Activated CD8-positive, alpha-beta memory T cell treated with anti-CD3 and anti-CD28 coated beads for 4 hours (primary cell): ENCODE measurements around the gene DHRS4L2.
"Not testable (repeated sequence)": the region's sequence is repeated elsewhere in the genome, so short reads cannot be mapped to it uniquely, and the experiment has no call there.

ENCODE experiments used
- DNase-seq, 2 donors: peaks; one replicate each; pipeline ENCODE4 v3.0.0-alpha.2; 2020; ENCODE audit warnings: low read depth in 2 of 2

DHRS4L2 gene

DNA sequence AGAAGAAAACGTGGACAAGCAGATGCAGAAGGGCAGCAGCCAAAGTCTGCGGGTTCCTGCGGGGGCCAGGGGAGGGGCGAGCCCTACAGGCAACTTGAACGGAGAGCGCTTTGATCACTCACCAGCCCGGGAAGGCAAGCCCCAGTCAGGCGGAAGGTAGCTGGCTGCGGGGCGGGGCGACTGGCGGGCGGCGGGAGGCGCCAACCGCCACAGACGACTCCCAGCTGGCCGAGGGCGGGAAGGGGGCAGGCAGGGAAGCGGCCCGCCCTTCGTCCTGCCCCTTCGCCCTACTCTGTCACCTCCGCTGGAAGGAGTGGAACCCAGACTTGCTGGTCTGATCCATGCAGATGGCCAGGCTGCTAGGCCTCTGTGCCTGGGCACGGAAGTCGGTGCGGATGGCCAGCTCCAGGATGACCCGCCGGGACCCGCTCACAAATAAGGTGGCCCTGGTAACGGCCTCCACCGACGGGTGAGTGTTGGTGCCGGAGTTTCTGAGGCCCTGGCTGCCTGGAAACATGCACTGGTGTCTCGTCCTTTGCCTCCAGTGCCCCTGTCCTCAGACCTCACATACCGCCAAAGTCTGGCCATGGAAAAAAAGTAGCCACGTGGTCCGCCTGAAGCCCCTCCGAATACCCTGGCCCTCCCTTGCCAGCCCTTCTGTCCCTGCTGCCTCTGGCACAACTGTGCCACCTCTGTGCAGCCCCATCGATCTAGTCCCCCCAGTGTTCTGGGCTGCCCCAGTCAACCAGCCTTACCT is at the start of gene DHRS4L2:
Gene DHRS4L2, plus strand, starts transcription at position 323 of the 757 bp plus-strand sequence. Its CDS starts 19 bp downstream, at position 342.
- peak; percentile 44 to 48 for DNase-seq

DNA sequence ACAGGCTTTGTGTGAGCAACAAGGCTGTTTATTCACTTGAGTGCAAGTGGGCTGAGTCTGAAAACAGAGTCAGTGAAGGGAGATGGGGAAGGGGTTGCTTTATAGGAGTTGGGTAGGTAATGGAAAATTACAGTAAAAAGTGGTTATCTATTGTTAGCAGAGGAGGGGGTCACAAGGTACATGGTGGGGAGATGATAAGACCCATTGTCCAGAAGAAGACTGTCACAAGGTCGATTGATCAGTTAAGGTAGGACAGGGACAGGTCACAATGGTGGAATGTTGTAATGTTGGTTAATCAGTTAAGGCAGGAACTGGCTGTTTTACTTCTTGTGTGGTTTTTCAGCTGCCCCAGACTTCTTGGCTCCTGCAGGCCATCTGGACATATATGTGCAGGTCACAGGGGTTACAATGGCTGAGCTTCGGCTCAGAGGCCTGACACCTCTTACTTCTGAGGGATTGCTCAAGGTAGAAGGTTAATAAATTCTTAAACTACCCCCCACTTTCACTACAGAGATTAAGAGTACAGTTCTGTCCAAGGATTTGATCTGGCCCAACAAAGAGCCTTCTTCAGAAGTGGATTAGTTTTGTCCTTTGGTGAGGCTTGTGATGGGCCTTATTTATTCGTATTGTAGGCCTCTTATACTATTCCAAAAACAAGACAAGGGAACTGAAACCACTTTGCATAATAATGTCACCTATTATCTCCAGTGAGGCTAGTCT is 49.0 kb upstream of the DHRS4L2 start:
- DNase-seq: no peak

DNA sequence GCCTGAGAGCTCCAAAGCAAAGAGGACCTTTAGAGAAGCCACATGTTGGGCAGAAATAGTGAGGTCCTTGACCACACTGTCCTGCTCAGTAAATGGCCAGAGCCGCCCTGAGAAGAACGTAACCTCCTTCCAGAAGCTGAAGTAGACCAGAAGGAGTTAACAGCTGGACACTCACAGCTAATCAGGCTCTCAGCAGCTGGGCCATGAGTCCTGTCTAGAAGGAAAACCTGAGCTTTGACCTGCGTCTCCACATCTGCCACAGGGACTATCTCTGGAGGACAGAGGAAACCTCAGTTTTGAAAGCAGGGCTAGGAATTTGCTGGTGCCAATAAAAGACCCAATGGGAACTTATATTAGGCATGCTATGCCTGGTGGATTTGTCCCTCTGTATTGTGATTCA is 47.5 kb upstream of the DHRS4L2 start:
- no peak for DNase-seq

DNA sequence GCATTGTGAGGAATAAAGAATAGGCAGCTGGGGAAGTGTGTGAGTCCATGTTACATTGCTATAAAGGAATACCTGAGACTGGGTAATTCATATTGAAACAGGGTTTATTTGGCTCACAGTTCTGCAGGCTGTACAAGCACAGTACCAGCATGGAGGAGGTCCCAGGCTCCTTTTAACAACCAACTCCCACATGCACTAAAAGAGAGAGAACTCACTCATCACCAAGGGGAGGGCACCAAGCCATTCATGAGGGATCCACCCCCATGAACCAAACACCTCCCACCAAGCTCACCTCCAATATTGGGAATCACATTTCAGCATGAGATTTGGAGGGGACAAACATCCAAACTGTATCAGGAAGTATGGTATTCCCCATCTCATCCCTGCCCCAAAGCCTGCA is 47.1 kb upstream of the DHRS4L2 start:
- no peak for DNase-seq

DNA sequence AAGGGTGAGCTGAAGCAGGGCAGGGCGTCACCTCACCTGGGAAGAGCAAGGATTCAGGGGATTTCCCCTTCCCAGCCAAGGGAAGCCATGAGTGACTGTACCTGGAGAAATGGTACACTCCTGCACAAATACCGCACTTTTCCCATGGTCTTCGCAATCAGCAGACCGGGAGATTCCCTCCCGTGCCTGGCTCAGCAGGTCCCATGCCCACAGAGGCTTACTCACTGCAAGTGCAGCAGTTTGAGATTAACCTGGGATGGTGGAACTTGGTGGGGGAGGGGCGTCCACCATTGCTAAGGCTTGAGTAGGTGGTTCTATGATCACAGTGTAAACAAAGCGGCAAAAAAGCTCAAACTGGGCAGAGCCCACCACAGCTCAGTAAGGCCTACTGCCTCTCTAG is 46.1 kb upstream of the DHRS4L2 start:
- no peak for DNase-seq

DNA sequence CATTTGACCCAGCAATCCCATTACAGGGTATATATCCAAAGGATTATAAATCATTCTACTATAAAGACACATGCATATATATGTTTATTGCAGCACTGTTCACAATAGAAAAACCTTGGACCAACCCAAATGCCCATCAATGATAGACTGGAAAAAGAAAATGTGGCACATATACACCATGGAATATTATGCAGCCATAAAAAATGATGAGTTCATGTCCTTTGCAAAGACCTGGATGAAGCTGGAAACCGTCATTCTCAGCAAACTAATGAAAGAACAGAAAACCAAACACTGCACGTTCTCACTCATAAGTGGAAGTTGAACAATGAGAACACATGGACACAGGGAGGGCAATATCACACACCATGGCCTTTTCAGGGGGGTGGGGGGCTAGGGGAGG is 39.7 kb upstream of the DHRS4L2 start:
- DNase-seq: not testable (repeated sequence)

DNA sequence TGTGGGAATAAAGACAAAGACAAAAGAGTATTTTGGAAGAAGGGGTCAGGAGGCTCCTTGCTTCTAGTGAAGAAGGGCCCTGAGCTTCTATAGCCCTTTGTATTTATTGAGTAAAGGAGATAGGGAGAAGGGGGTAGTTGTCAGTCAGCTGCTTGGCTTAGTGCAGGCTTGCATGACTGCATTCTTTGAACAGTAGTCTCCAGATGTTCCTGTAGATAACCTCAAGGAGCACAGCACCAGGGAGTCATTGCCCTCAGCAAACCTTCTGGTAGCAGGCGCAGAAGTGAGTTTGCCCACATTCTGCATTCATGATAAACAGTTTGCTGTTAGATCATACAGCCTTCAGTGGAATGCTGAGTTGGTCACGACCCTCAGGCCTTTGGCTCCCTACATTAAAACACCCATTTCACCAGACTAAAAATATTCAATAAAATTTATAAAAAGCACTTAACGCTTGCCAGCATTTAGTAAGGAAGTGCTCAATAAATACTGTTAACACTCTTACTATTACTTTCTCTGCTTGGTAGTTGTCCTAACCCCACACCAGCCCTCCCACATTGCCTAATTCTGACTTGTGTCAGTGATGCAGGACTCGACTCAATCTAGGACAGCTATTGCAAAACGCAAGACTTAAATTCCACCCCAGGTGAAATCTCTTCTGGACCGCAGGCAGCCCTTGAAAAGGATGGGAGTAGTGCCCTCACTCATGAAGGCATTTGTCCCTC is 38.2 kb upstream of the DHRS4L2 start:
- DNase-seq: no peak

DNA sequence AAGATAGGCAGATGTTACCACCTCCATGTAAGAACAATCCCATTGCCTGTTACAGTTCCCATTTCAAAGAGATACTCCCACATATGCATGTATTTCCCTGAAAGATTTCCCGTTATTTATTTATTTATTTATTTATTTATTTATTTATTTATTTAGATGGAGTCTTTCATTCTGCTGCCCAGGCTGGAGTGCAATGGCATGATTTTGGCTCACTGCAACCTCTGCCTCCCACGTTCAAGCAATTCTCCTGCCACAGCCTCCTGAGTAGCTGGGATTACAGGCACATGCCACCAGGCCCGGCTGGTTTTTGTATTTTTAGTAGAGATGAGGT is 37.6 kb upstream of the DHRS4L2 start:
- DNase-seq: not testable (repeated sequence)

DNA sequence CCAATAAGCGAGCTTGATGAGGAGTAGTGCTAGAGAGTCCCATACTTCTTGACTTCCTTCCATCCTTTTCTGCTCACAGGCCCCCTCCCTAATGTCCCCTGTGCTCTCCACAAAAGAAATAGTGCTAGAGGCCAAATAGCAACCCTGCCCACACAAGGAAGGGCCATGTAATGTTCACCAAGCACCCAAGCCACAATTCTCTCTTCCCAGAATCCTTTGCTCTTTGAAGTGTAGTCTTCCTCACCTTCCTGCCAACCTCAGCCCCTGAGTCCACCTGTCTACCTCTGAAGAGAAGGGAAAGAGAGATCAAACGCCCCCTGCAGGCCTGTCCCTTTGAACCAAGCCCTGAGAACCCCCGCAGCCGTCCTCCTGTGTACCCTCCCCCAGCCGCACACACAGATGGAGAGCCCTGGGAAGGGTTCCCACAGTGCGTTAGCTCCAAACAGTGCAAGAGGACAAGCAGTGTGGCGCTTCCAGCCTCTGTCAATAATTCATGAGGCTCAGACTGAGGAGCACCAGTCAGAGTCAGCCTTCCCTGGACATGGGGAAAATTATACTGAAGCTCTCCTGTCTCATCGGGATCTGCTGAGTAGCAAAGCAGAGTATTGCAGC is 37.0 kb upstream of the DHRS4L2 start:
- DNase-seq: no peak

DNA sequence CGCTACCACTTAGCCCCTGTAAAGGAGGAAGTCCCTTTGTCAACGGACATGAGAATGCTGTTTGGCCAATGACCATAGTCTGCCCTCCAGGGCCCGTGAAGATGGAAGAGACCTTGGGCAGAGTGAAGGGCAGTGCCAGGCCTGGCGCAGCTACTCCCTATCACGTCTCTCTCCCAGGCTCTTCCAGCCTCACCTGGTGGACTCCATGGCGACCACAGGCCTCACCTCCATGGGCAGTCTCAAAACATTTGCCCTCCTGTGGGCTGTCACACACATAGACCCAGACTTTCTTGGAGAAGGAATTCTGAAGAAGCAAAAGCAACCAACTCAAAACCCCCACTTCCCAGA is 35.6 kb upstream of the DHRS4L2 start:
- DNase-seq: not testable (repeated sequence)

DNA sequence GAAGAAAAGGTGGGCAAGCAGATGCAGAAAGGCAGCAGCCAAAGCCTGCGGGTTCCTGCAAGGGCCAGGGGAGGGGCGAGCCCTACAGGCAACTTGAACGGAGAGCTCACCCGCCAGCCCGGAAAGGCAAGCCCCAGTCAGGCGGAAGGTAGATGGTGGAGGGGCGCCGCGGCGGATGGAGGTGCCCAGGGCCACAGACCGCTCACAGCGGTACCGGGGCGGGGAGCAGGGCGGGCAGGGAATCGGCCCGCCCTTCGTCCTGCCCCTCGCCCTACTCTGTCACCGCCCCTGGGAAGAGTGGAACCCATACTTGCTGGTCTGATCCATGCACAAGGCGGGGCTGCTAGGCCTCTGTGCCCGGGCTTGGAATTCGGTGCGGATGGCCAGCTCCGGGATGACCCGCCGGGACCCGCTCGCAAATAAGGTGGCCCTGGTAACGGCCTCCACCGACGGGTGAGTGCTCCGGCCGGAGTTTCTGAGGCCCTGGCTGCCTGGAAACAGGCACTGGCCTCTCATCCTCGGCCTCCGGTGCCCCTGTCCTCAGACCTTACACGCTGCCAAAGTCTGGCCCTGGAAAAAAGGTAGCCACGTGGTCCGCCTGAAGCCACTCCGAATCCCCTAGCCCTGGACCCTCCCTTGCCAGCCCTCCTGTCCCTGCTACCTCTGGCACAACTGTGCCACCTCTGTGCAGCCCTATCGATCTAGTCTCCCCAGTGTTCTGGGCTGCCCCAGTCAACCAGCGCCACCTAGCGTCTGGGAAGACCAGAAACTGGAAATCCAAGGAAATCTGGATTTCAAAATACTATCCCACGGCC is 35.1 kb upstream of the DHRS4L2 start, which contains the start of gene DHRS4:
Gene DHRS4, plus strand, starts transcription at position 307 of the 815 bp plus-strand sequence. Its CDS starts 19 bp downstream, at position 326.
- DNase-seq: peak; percentile 54 to 65

DNA sequence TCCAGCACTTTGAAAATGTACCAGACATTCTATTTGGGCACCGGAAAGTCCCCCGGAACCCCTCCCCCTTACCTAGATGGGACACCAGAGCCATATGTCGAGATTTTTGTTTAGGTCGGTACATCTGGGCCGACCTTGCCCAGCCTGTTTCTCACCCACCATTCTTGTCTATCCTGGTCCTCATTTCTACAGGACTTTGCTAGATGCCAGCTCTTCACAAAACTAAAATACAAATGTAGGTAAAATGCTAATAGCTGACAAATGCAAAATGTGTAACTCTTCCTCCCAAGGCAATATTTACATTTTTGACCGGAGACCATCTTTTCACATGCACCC is 34.5 kb upstream of the DHRS4L2 start:
- DNase-seq: not testable (repeated sequence)

DNA sequence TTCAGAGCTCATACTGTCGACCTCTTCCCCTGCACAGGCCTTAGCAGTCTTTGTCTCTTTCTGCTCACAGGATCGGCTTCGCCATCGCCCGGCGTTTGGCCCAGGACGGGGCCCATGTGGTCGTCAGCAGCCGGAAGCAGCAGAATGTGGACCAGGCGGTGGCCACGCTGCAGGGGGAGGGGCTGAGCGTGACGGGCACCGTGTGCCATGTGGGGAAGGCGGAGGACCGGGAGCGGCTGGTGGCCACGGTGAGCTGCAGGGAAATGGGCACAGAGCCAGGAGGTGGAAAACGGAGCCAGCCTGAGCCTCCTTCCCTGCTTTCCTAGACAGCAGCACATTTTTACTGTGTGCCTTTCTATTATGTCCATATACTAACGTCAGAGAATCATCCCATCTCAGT is 33.8 kb upstream of the DHRS4L2 start:
- DNase-seq: not testable (repeated sequence)

DNA sequence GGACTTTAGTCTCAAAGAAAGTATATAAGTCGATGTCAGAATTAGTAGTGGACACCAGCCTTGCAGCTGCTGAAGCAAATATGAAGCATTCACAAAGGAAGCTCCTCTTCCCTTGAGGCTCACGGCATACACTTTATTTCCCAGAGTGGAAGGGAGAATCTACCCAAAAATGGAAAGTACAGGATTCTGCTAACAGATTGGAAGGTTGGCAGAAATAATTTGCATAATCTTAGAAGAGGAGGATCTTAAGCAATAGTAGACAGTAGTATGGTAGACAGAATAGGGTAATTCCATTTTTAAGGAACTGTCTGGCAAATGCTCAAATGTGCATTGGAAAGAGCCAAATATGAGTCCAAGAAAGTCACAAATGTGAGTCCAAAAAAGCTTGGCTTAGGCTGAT is 32.9 kb upstream of the DHRS4L2 start:
- not testable (repeated sequence) for DNase-seq

DNA sequence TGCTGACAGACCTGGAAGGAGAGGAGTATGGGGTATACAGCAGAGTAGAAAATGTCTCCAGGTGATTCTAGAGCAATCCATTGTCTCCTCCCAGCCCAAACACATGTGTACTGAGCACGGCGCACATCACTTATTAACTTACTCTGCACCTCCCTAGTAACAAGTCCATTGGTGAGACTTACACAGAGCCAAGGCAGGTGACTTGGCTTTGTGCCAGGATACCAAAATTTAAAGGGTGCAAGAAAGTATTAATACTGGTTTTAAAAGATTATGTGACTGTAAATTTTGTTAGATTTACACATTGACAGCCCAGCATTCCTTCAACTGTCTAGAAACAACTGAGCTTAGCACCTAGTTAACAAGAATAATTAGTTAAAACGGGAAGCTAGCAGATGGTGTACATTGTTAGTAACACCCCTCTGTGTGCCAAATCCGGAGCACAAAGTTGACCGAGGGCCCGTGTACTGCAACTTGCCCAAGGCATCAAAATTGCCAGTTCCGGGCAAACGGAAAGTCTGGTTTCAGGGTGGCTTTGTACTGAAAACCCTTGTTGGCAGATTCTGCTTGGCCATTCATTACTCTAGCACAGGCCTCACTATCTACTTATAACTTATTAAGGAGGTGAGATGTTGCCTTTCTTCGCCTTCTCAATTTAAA is 30.7 kb upstream of the DHRS4L2 start:
- not testable (repeated sequence) for DNase-seq

DNA sequence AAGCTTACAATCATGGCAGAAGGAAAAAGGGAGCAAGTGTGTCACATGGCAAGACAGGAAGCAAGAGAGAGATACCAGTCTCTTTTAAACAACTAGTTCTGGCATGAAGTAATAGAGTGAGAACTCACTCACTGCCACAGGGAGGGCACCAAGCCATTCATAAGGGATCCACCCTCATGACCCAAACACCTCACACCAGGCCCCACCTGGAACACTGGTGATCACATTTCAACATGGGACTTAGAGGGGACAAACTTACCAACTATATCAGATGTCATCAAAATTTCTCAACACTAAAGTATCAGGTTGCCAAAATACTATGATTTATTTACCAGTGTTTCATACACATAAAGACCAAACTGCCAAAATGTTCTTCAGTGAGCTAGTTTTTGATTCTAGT is 27.8 kb upstream of the DHRS4L2 start:
- not testable (repeated sequence) for DNase-seq

DNA sequence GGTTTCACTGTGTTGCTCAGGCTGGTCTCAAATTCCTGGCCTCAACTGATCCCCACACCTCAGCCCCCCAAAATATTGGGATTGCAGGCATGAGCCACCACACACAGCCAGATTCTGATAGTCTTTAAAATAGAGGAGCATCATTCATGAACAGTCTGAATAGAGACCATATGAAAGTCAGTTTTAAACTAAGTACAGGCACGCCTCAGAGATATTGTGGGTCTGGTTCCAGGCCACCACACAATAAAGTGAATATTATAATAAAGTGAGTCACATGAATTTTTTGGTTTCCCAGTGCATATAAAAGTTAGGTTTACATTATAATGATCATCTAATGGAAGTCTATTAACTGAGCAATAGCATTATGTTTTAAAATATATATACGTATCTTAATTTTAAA is 27.0 kb upstream of the DHRS4L2 start:
- not testable (repeated sequence) for DNase-seq

DNA sequence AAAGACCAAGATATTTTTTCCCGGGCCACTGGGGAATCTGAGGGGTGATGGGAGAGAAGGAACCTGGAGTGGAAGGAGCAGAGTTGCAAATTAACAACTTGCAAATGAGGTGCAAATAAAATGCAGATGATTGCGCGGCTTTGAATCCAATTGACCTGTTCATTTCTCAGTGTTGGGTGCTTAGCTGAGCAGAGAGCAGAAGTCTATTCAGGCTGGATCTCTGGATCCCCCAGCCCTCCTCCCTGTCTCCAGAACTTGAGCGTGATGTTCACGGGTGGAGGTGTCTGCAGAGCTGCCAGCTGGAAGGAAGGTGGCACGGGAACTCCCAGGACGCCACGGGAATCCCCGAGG is 19.6 kb upstream of the DHRS4L2 start:
- DNase-seq: not testable (repeated sequence)

DNA sequence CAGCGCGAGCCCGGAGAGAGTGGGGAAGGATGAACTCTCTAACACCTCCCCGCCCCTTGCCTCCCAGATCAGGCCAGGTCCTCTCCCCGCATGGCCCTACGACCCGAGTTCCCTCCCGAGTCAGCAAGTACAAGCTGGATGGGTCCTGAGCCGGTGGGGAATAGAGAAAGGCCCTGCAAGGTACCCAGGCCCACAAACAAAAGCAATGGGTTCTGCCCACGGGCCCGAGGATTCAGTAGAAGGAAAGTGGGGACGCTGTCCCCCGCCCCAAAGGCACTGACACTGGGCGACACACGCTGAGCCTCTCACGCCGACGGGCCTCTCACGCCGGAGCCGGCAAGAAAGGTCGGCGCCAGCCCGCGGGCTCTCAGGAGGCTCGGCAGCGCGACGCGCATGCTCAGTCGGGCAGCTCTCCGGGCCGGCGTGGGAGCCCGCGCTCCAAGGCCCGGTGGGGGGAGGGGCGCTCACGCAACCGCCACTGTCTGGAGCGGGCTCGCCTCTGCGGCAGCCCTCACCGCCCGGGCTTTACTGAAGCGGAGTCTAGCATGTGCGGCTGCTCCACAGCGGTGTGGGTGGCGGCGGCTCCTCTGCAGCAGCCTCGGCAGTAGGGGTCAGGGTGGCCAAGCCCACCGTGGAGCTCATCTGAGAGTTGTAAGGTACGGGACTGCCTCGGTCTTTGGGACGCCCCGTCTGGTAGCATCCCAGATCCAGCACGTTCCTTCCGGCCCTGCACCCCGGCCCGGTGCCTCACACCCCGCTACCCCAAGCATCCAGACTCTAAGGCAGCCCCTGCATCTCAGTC is 19.0 kb upstream of the DHRS4L2 start:
- peak in 1 of 2 donors; percentile 24 for DNase-seq

DNA sequence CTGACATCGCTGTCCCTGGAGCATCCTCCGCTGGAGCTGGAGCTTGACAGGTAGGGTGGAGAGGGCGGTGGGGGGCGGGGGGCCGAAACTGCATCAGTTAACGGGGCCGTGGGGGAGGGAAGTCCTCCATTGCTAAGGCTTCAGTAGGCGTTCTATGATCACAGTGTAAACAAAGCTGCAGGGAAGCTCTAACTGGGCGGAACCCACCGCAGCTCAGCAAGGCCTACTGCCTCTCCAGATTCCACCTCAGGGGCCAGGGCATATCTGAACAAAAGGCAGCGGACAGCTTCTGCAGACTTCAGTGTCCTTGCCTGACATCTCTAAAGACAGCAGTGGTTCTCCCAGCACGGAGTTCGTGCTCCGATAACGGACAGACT is 18.5 kb upstream of the DHRS4L2 start:
- not testable (repeated sequence) for DNase-seq
